ENCODE data around the gene PHF10. TPM values are rescaled to one million over a fixed set of nuclear protein-coding genes. Genes with fewer than 3 reads are reported as not detected.
"Not testable (repeated sequence)": the region's sequence is repeated elsewhere in the genome, so short reads cannot be mapped to it uniquely, and the experiment has no call there.

PHF10 gene
- total RNA-seq (2014; rRNA removed; shearing (Covaris generic)) = 19.3 and 25.9 TPM in 2 replicates

- no peak for DNase-seq (ENCODE audit: low spot score)
Observed at GRCh38 chr6:169724494-169725124, at the start of gene PHF10. Gene PHF10, minus strand, starts transcription at chr6:169724500. Its CDS starts 569 bp downstream, at chr6:169723931.

GRCh38 chr6:169766921-169767736, 42.8 kb upstream of the PHF10 start:
- DNase-seq (ENCODE audit: low spot score) = no peak

- DNase-seq (ENCODE audit: low spot score) = no peak
Observed at GRCh38 chr6:169766232-169766631, 41.9 kb upstream of the PHF10 start.

- not testable (repeated sequence) for DNase-seq (ENCODE audit: low spot score)
Observed at GRCh38 chr6:169765789-169766188, 41.5 kb upstream of the PHF10 start.

- no peak for DNase-seq (ENCODE audit: low spot score)
Observed at GRCh38 chr6:169763881-169764280, 39.6 kb upstream of the PHF10 start.

- DNase-seq (ENCODE audit: low spot score) = no peak
Observed at GRCh38 chr6:169763308-169763707, 39.0 kb upstream of the PHF10 start.

GRCh38 chr6:169755162-169755561, 30.9 kb upstream of the PHF10 start:
- no peak for DNase-seq (ENCODE audit: low spot score)

- peak; percentile 8 for DNase-seq (ENCODE audit: low spot score)
Observed at GRCh38 chr6:169752074-169752623, 27.8 kb upstream of the PHF10 start.

GRCh38 chr6:169751242-169752073, 27.2 kb upstream of the PHF10 start, which contains the start of the genes DYNLT2 and ERMARD:
Gene DYNLT2, minus strand, starts transcription at chr6:169751572. Its CDS starts 114 bp downstream, at chr6:169751458.
Gene ERMARD, plus strand, starts transcription at chr6:169751622. Its CDS starts 36 bp downstream, at chr6:169751658.
- DNase-seq (ENCODE audit: low spot score) = peak; percentile 78

GRCh38 chr6:169746556-169746955, 22.3 kb upstream of the PHF10 start:
- no peak for DNase-seq (ENCODE audit: low spot score)

GRCh38 chr6:169745405-169745804, 21.1 kb upstream of the PHF10 start:
- no peak for DNase-seq (ENCODE audit: low spot score)

GRCh38 chr6:169741344-169741743, 17.0 kb upstream of the PHF10 start:
- DNase-seq (ENCODE audit: low spot score) = no peak

GRCh38 chr6:169738976-169739529, 14.8 kb upstream of the PHF10 start:
- no peak for DNase-seq (ENCODE audit: low spot score)

GRCh38 chr6:169738204-169738975, 14.1 kb upstream of the PHF10 start:
- DNase-seq (ENCODE audit: low spot score) = no peak

GRCh38 chr6:169729961-169730360, 5.7 kb upstream of the PHF10 start:
- no peak for DNase-seq (ENCODE audit: low spot score)

- no peak for DNase-seq (ENCODE audit: low spot score)
Observed at GRCh38 chr6:169726963-169727362, 2.7 kb upstream of the PHF10 start.

- DNase-seq (ENCODE audit: low spot score) = no peak
Observed at GRCh38 chr6:169726049-169726400, 1.7 kb upstream of the PHF10 start.

GRCh38 chr6:169725125-169726048, 1.1 kb upstream of the PHF10 start:
- peak; percentile 16 for DNase-seq (ENCODE audit: low spot score)

GRCh38 chr6:169723991-169724493, 258 bp downstream of the PHF10 start:
- DNase-seq (ENCODE audit: low spot score) = no peak
